ENCODE data around the gene NDST4.
"Not testable (repeated sequence)": the region's sequence is repeated elsewhere in the genome, so short reads cannot be mapped to it uniquely, and the experiment has no call there.

Gene NDST4

GRCh38 chr4:115054836-115055235, 58.6 kb downstream of the NDST4 start:
- DNase-seq (ENCODE audit: low spot score): no peak

DNA sequence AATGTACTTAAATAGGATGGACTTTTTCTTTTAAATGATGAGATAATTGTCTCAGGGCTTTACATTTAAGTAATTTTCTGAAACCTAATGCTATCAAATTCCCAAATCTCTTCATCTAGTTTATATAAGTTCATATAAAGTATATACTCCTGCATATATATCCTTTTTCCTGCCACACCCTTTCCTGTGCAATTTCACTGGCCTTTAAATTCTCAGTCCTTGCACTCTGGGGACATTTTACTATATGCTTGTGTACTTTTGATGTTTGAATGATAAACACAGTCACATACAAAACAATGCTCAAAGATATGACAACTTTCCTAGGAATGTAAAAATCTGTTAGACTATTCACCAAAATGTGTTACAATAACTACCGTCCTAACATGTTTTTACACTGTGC, 60.1 kb downstream of the NDST4 start:
- no peak for DNase-seq (ENCODE audit: low spot score)

- DNase-seq (ENCODE audit: low spot score): no peak
These were observed 70.9 kb downstream of the NDST4 start for GRCh38 chr4:115042496-115042895.

DNA sequence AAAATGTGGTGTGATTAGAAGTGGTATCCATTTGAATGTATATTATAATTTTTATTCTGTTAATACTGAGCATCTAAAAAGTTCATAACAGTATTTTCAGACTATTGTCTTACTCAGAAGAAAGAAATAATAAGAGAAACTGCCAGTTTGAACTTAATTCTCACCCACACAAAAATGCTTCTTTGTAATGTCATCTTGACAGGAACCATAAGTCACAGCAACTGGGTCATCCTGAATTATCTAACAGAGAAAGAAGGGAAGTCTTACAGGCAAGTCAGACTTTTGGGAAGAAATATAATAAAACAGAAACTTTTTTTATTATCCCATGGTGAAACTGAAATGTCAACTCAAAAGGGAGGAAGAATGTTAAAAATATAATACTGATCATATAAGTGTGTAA, 83.1 kb downstream of the NDST4 start:
- no peak for DNase-seq (ENCODE audit: low spot score)

- no peak for DNase-seq (ENCODE audit: low spot score)
These were observed 84.6 kb downstream of the NDST4 start for GRCh38 chr4:115028682-115029410.

GRCh38 chr4:114999880-115000279, 113.5 kb downstream of the NDST4 start:
- DNase-seq (ENCODE audit: low spot score): no peak

- no peak for DNase-seq (ENCODE audit: low spot score)
These were observed 115.1 kb downstream of the NDST4 start for GRCh38 chr4:114998316-114998715.

GRCh38 chr4:114997576-114998247, 115.7 kb downstream of the NDST4 start:
- no peak for DNase-seq (ENCODE audit: low spot score)

- no peak for DNase-seq (ENCODE audit: low spot score)
These were observed 127.3 kb downstream of the NDST4 start for GRCh38 chr4:114986133-114986532.

DNA sequence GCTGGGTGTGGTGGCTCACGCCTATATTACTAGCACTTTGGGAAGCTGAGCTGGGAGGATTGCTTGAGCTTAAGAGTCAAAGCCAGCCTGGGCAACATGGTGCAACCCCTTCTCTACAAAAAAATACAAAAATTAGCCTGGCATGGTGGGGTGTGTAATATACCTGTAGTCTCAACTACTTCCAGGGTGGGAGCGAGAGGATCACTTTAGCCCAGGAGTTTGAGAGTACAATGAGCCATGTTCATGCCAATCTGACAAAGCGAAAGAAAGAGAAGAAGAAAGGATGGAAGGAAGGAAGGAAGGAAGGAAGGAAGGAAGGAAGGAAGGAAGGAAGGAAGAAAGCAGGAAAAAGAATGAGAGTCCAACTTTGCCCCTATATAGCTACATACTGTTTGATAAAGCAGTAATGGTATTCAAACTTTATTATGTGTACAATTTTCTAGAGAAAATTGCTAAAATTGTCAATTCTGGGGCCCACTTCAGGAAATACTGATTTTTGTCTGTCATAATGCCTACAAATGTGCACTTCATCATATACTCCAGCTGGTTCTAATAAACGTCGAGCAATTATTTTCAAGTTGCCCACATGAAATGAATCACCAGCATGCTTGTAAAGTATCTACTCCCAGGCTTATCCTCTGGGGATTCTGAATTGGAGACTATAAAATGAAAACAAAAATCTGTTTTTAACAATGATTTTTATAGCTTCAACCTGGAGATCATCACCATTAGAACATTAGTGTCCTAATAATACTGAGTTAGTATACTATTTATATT, 132.3 kb downstream of the NDST4 start:
- no peak for DNase-seq (ENCODE audit: low spot score)

- not testable (repeated sequence) for DNase-seq (ENCODE audit: low spot score)
These were observed 133.0 kb downstream of the NDST4 start for GRCh38 chr4:114980399-114980798.

GRCh38 chr4:114976901-114977300, 136.5 kb downstream of the NDST4 start:
- DNase-seq (ENCODE audit: low spot score): no peak

DNA sequence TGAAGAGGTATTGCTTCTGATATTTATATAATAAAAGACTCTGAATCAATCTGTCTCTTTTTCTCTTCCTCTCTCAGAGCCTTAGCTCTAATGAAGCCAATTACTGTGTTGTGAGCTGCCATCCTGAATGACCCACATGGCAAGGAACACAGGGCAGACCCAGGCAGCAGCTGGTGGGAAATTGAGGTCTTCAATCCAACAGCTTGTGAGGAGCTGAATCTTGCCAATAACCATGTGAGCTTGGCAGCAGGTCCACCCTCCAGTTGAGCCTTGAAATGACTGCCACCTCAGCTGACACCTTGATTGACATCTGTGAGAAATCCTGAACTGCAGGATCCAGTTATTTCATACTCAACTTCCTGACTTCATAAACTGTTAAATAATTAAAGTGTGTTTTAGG, 149.4 kb downstream of the NDST4 start:
- DNase-seq (ENCODE audit: low spot score): no peak

DNA sequence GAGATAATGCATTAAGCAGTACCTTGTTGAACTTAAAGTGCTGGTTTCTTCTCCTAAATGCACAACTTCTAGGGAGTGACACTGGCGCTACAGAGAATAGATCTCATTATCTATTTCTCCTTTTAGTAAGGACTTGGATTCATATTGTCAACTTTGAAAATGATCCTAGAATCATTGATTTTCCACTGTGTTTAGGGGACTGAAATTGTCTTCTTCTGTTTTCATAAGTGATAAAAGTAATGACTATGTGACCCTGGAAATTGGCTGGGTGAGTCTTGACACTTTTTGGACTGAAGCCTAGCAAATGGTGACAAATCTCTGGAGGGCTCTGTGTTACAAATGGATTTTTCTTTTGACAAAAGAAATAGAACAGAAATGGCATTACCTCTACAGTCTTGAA, 167.8 kb downstream of the NDST4 start:
- no peak for DNase-seq (ENCODE audit: low spot score)

GRCh38 chr4:114941503-114941902, 171.9 kb downstream of the NDST4 start:
- no peak for DNase-seq (ENCODE audit: low spot score)

DNA sequence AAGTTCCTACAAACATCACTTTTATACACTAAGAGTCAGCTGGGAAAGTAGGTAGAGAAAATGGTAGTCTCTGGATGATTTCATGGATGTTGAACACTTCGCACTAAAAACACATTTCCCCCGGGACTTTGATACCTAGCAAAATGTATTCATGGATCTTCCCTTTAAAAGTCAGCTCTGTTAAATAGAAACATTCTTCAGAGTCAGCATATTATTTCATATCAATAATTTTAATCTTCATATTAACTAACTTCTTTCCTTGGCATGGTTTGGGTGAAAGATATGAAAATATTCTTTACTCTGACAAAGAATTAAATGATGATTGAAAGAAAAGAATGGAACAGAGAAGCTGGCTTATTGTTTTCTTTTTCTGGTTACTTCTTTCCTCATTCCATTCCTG, 185.5 kb downstream of the NDST4 start:
- DNase-seq (ENCODE audit: low spot score): no peak

GRCh38 chr4:114926583-114926982, 186.8 kb downstream of the NDST4 start:
- no peak for DNase-seq (ENCODE audit: low spot score)

- no peak for DNase-seq (ENCODE audit: low spot score)
These were observed 189.1 kb downstream of the NDST4 start for GRCh38 chr4:114924311-114924710.

- DNase-seq (ENCODE audit: low spot score): no peak
These were observed 190.9 kb downstream of the NDST4 start for GRCh38 chr4:114922592-114922933.

DNA sequence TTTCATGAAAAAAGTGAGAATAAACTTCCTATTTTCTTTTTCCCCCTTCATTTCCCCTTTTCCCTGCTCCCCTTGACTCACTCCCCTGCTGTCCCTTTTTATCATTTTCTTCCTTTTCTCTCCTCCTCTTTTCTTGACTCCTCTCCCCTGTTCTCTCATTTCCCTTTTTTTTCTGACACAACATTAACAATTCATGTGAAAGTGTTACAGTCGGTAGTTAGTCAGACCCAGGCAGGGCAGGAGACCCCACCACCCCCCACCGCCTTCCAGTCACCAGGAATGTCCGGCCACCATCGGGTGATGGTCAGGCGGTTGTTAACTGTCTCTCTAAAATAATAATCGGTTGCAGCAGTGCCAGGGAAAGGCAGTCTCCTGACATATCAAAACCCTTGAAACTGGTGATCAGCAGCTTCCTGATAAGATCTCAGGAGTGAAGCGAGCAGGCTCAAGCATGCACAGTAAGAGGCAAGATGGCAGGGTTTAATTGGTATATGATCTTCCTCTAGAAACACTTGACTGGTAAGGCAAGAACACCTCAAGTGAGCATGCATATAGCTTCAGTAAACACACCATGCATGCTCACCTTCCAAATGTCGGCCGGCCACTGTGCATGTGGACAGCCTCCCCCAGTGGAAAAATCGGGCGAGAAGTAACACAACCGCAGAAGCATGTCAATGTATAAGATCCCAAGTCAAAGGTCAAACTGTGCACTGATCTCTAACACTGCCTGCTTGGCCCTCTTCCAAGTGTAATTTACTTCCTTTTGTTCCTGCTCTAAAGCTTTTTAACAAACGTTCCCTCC, 191.4 kb downstream of the NDST4 start:
- DNase-seq (ENCODE audit: low spot score): no peak

DNA sequence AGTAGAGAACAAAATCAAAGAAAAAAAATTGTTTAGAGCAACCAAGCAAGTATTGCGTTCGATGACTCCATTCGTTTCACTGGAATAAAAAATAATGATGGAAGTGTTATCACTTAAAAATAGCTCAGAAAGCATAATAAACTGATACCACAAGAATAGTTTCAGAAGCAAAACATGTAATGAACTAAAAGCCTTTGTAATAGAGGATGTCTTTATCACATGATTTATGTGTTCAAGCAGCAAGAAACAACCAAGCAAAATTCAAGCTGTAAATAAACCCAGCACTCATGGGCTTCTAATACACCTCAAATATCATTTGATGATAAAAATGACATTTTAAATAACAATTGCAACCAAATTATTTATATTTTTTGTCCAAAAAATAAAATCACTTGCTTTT, 192.2 kb downstream of the NDST4 start:
- DNase-seq (ENCODE audit: low spot score): no peak

- DNase-seq (ENCODE audit: low spot score): no peak
These were observed 202.3 kb downstream of the NDST4 start for GRCh38 chr4:114911111-114911510.
